GM04503 (cell line): ENCODE data around the gene HBA1.
"Not testable (repeated sequence)": the region's sequence is repeated elsewhere in the genome, so short reads cannot be mapped to it uniquely, and the experiment has no call there.

Experiments used
- DNase-seq: peaks from one replicate; pipeline ENCODE4 v3.0.0-alpha.2; 2012; ENCODE audit warnings: low read depth

HBA1 gene

GRCh38 chr16:160242-160641 lies 16.2 kb upstream of the HBA1 start:
- DNase-seq = not testable (repeated sequence)

GRCh38 chr16:160691-161190 lies 15.7 kb upstream of the HBA1 start:
- no peak for DNase-seq

GRCh38 chr16:162271-162991 lies 14.0 kb upstream of the HBA1 start:
- no peak for DNase-seq

GRCh38 chr16:163139-163538 lies 13.3 kb upstream of the HBA1 start:
- DNase-seq = not testable (repeated sequence)

GRCh38 chr16:163696-164095 lies 12.8 kb upstream of the HBA1 start:
- not testable (repeated sequence) for DNase-seq

GRCh38 chr16:164134-164823 lies 12.2 kb upstream of the HBA1 start:
- not testable (repeated sequence) for DNase-seq

GRCh38 chr16:164827-165538 lies 11.5 kb upstream of the HBA1 start:
- DNase-seq = no peak

GRCh38 chr16:165539-166374 lies 10.7 kb upstream of the HBA1 start, which contains the start of gene HBM:
Gene HBM (plus strand): TSS chr16:165978. CDS start chr16:165998, 20 bp downstream.
- no peak for DNase-seq

GRCh38 chr16:166375-167121 lies 9.9 kb upstream of the HBA1 start:
- DNase-seq = no peak

- DNase-seq = no peak
These were observed 9.3 kb upstream of the HBA1 start for GRCh38 chr16:167122-167690.

GRCh38 chr16:168424-168823 lies 8.1 kb upstream of the HBA1 start:
- no peak for DNase-seq

- no peak for DNase-seq
These were observed 7.5 kb upstream of the HBA1 start for GRCh38 chr16:169014-169413.

- not testable (repeated sequence) for DNase-seq
These were observed 6.4 kb upstream of the HBA1 start for GRCh38 chr16:170088-170507.

GRCh38 chr16:170788-171187 lies 5.7 kb upstream of the HBA1 start:
- no peak for DNase-seq

- DNase-seq = not testable (repeated sequence)
These were observed 4.0 kb upstream of the HBA1 start, which contains the start of gene HBA2 for GRCh38 chr16:172374-172941. Gene HBA2 (plus strand): TSS chr16:172876. CDS start chr16:172913, 37 bp downstream.

- DNase-seq = not testable (repeated sequence)
These were observed 3.1 kb upstream of the HBA1 start for GRCh38 chr16:173211-173854.

- DNase-seq = not testable (repeated sequence)
These were observed 2.3 kb upstream of the HBA1 start for GRCh38 chr16:173928-174769.
